Measurements from ENCODE around the gene TRIM69. TPM values are rescaled to one million over a fixed set of nuclear protein-coding genes. Genes with fewer than 3 reads are reported as not detected.
"Not testable (repeated sequence)": the region's sequence is repeated elsewhere in the genome, so short reads cannot be mapped to it uniquely, and the experiment has no call there.

Gene TRIM69
- total RNA-seq, 2 experiments from 2014 or later, result 76.0 to 78.0 TPM

GRCh38 chr15:44727485-44728231, 8.7 kb upstream of the TRIM69 start:
- DNase-seq, result peak; percentile 43
- POLR2A ChIA-PET, result interaction anchor here (0.9 to 21.9 kb wide), 9 partner anchors 9 to 63 kb away, joined by 3 to 1161 read pairs (median 6); partner anchors contain the start of genes B2M, PATL2, SPG11 and TRIM69
- no peaks in the 10 kb centered on the region for H3K9me3 Mint-ChIP-seq
- peak overlapping the region; percentile 100 for H3K27ac Mint-ChIP-seq
- no peaks in the 10 kb centered on the region for H3K27me3 Mint-ChIP-seq
- H3K36me3 Mint-ChIP-seq, result peaks cover 41% of the 10 kb centered on the region
- peaks cover 65% of the 10 kb centered on the region for H3K4me1 Mint-ChIP-seq (ENCODE audit: low read depth)
- peak overlapping the region; percentile 60 for H3K4me3 Mint-ChIP-seq
- CTCF ChIA-PET, result interaction anchor here (2.7 to 8.4 kb wide), 3 partner anchors 9 to 63 kb away, joined by 33 to 155 read pairs (median 69); partner anchors contain the start of genes B2M, PATL2, SPG11 and TRIM69
- intact Hi-C loops (cut with micrococcal nuclease), result loop anchor here (1.0 to 10.0 kb wide), 12 partner anchors 8 to 903 kb away; partner anchors contain the start of genes B2M, CTDSPL2, EIF3J and MFAP1

GRCh38 chr15:44728232-44728575, 8.1 kb upstream of the TRIM69 start:
- Mint-ChIP-seq H3K4me1 (ENCODE audit: low read depth) (peaks cover 66% of the 10 kb centered on the region), H3K27ac (peak overlapping the region; percentile 100), H3K4me3 (peak overlapping the region; percentile 100), H3K36me3 (peaks cover 43% of the 10 kb centered on the region)
- POLR2A ChIA-PET, result interaction anchor here (0.9 to 21.9 kb wide), 11 partner anchors 9 to 904 kb away, joined by 3 to 1161 read pairs (median 5); partner anchors contain the start of genes B2M, MFAP1, PATL2 and SPG11
- not testable (repeated sequence) for H3K27me3 Mint-ChIP-seq, H3K9me3 Mint-ChIP-seq, DNase-seq
- CTCF ChIA-PET, result interaction anchor here (1.0 to 8.4 kb wide), 5 partner anchors 9 to 149 kb away, joined by 3 to 155 read pairs (median 33); partner anchors contain the start of genes B2M, PATL2, SPG11 and TRIM69
- intact Hi-C loops (cut with micrococcal nuclease), result loop anchor here (1.0 to 10.0 kb wide), 11 partner anchors 8 to 903 kb away; partner anchors contain the start of genes B2M, CTDSPL2, EIF3J and MFAP1

- ChIA-PET POLR2A (interaction anchor here (1.0 to 21.9 kb wide), 11 partner anchors 8 to 904 kb away, joined by 3 to 1161 read pairs (median 5); partner anchors contain the start of genes B2M, MFAP1, PATL2 and SPG11), CTCF (interaction anchor here (0.6 to 8.4 kb wide), 7 partner anchors 9 to 653 kb away, joined by 3 to 155 read pairs (median 4); partner anchors contain the start of genes B2M, PATL2 and SPG11)
- Mint-ChIP-seq H3K9me3 (no peaks in the 10 kb centered on the region), H3K27ac (peak overlapping the region; percentile 100), H3K36me3 (peaks cover 46% of the 10 kb centered on the region), H3K4me1 (ENCODE audit: low read depth) (peaks cover 66% of the 10 kb centered on the region), H3K27me3 (no peaks in the 10 kb centered on the region), H3K4me3 (peak overlapping the region; percentile 100)
- peak; percentile 97 for DNase-seq
- intact Hi-C loops (cut with micrococcal nuclease), result loop anchor here (1.0 to 10.0 kb wide), 11 partner anchors 8 to 904 kb away; partner anchors contain the start of genes B2M, CTDSPL2, EIF3J and MFAP1
Observed at GRCh38 chr15:44728576-44729407, 7.5 kb upstream of the TRIM69 start.

GRCh38 chr15:44729408-44730127, 6.8 kb upstream of the TRIM69 start:
- peak; percentile 64 for DNase-seq
- H3K9me3 Mint-ChIP-seq, result no peaks in the 10 kb centered on the region
- intact Hi-C loops (cut with micrococcal nuclease), result loop anchor here (5.0 to 10.0 kb wide), 5 partner anchors 153 to 905 kb away; partner anchors contain the start of genes CTDSPL2, EIF3J, MFAP1 and WDR76
- H3K4me3 Mint-ChIP-seq, result peak overlapping the region; percentile 100
- peaks cover 47% of the 10 kb centered on the region for H3K36me3 Mint-ChIP-seq
- H3K27ac Mint-ChIP-seq, result peak overlapping the region; percentile 100
- POLR2A ChIA-PET, result interaction anchor here (1.0 to 21.9 kb wide), 11 partner anchors 7 to 905 kb away, joined by 3 to 1161 read pairs (median 6); partner anchors contain the start of genes B2M, MFAP1, PATL2 and SPG11
- CTCF ChIA-PET, result interaction anchor here (0.6 to 8.4 kb wide), 11 partner anchors 9 to 652 kb away, joined by 3 to 155 read pairs (median 4); partner anchors contain the start of genes B2M, PATL2 and SPG11
- no peaks in the 10 kb centered on the region for H3K27me3 Mint-ChIP-seq
- peaks cover 63% of the 10 kb centered on the region for H3K4me1 Mint-ChIP-seq (ENCODE audit: low read depth)

GRCh38 chr15:44734839-44735481, 1.4 kb upstream of the TRIM69 start:
- H3K27me3 Mint-ChIP-seq, result no peaks in the 10 kb centered on the region
- POLR2A ChIA-PET, result interaction anchor here (0.6 to 21.9 kb wide), 8 partner anchors 7 to 433 kb away, joined by 3 to 1161 read pairs (median 16); partner anchors contain the start of genes B2M, PATL2 and SPG11
- H3K36me3 Mint-ChIP-seq, result peaks cover 34% of the 10 kb centered on the region
- H3K4me1 Mint-ChIP-seq (ENCODE audit: low read depth), result peaks cover 63% of the 10 kb centered on the region
- intact Hi-C loops (cut with micrococcal nuclease), result loop anchor here (1.0 to 2.0 kb wide), 2 partner anchors 16 to 72 kb away; partner anchors contain the start of gene SPG11
- CTCF ChIA-PET, result interaction anchor here (0.6 to 7.6 kb wide), 13 partner anchors 8 to 156 kb away, joined by 3 to 209 read pairs (median 33); partner anchors contain the start of genes B2M, PATL2 and SPG11
- DNase-seq, result no peak
- peak overlapping the region; percentile 81 for H3K4me3 Mint-ChIP-seq
- H3K9me3 Mint-ChIP-seq, result no peaks in the 10 kb centered on the region
- peak overlapping the region; percentile 96 for H3K27ac Mint-ChIP-seq

- Mint-ChIP-seq H3K4me1 (ENCODE audit: low read depth) (peaks cover 63% of the 10 kb centered on the region), H3K9me3 (no peaks in the 10 kb centered on the region), H3K27ac (peak overlapping the region; percentile 96), H3K36me3 (peaks cover 34% of the 10 kb centered on the region), H3K27me3 (no peaks in the 10 kb centered on the region), H3K4me3 (peak overlapping the region; percentile 81)
- intact Hi-C loops (cut with micrococcal nuclease), result loop anchor here (1.0 to 2.0 kb wide), 4 partner anchors 7 to 72 kb away; partner anchors contain the start of genes B2M, PATL2 and SPG11
- CTCF ChIA-PET, result interaction anchor here (0.6 to 7.6 kb wide), 20 partner anchors 9 to 190 kb away, joined by 3 to 209 read pairs (median 8); partner anchors contain the start of genes B2M, PATL2 and SPG11
- POLR2A ChIA-PET, result interaction anchor here (0.6 to 21.9 kb wide), 17 partner anchors 8 to 434 kb away, joined by 3 to 1161 read pairs (median 4); partner anchors contain the start of genes B2M, PATL2 and SPG11
- peak; percentile 82 for DNase-seq
Observed at GRCh38 chr15:44735482-44736180, 697 bp upstream of the TRIM69 start.

- Mint-ChIP-seq H3K9me3 (peaks cover 10% of the 10 kb centered on the region), H3K4me1 (ENCODE audit: low read depth) (peaks cover 46% of the 10 kb centered on the region), H3K4me3 (peak overlapping the region; percentile 64), H3K27ac (peak overlapping the region; percentile 72), H3K27me3 (no peaks in the 10 kb centered on the region), H3K36me3 (peaks cover 19% of the 10 kb centered on the region)
- POLR2A ChIA-PET, result interaction anchor here (1.2 to 21.9 kb wide), 4 partner anchors 11 to 74 kb away, joined by 3 to 1161 read pairs (median 109); partner anchors contain the start of genes B2M, PATL2 and SPG11
- CTCF ChIA-PET, result interaction anchor here (0.7 to 7.6 kb wide), 38 partner anchors 8 to 309 kb away, joined by 3 to 209 read pairs (median 5); partner anchors contain the start of genes B2M, PATL2 and SPG11
- intact Hi-C loops (cut with micrococcal nuclease), result loop anchor here (1.0 to 2.0 kb wide), 2 partner anchors 145 to 160 kb away; no protein-coding TSS in a partner anchor
- DNase-seq, result no peak
Observed at GRCh38 chr15:44738340-44738984, 2.1 kb downstream of the TRIM69 start.

- Mint-ChIP-seq H3K9me3 (peaks cover 12% of the 10 kb centered on the region), H3K36me3 (peaks cover 15% of the 10 kb centered on the region), H3K4me1 (ENCODE audit: low read depth) (peaks cover 39% of the 10 kb centered on the region)
- ChIA-PET POLR2A (interaction anchor here (6.9 to 21.9 kb wide), 2 partner anchors 26 to 74 kb away, joined by 135 to 1161 read pairs; partner anchors contain the start of genes B2M, PATL2 and SPG11), CTCF (interaction anchor here (0.8 to 7.6 kb wide), 30 partner anchors 8 to 202 kb away, joined by 3 to 209 read pairs (median 6); partner anchors contain the start of genes B2M, PATL2 and SPG11)
- not testable (repeated sequence) for H3K4me3 Mint-ChIP-seq, H3K27me3 Mint-ChIP-seq, DNase-seq, H3K27ac Mint-ChIP-seq
- intact Hi-C loops (cut with micrococcal nuclease), result loop anchor here (2.0 kb wide), 1 partner anchor 161 kb away; no protein-coding TSS in a partner anchor
Observed at GRCh38 chr15:44739222-44739847, 3.0 kb downstream of the TRIM69 start.

- Mint-ChIP-seq H3K4me1 (ENCODE audit: low read depth) (peaks cover 25% of the 10 kb centered on the region), H3K36me3 (peaks cover 23% of the 10 kb centered on the region), H3K9me3 (peaks cover 31% of the 10 kb centered on the region)
- H3K27me3 Mint-ChIP-seq; H3K4me3 Mint-ChIP-seq; CTCF ChIA-PET; H3K27ac Mint-ChIP-seq; POLR2A ChIA-PET; intact Hi-C loops (cut with micrococcal nuclease); DNase-seq: not testable (repeated sequence)
Observed at GRCh38 chr15:44743454-44743853, 7.1 kb downstream of the TRIM69 start.
